HCT116 (cell line): ENCODE data around the gene USP30. TPM values are rescaled to one million over a fixed set of nuclear protein-coding genes. Genes with fewer than 3 reads are reported as not detected.
"Not testable (repeated sequence)": the region's sequence is repeated elsewhere in the genome, so short reads cannot be mapped to it uniquely, and the experiment has no call there.

Experiments used
- ATAC-seq: fragments of 200-7000 bp; cut with Tn5 transposase; 2 replicates; pipeline ENCODE4 v1.9.1; 2020; ENCODE audit warnings: mild to moderate bottlenecking, moderate library complexity
- BruUV-seq: library from RNA; stranded (reverse); fragments of 400-500 nt; replicated peaks from 2 replicates; lab custom pipeline; 2021; lab: Mats Ljungman, UMichigan
- CTCF ChIA-PET: fragments of 300-600 bp; sonication (Branson Sonifier 250); formaldehyde crosslinking; loops from one replicate; lab custom pipeline; 2021; ENCODE audit warnings: antibody characterized with exemption; lab: Charles Lee
- POLR2A ChIA-PET: fragments of 300-600, 350-600 bp; sonication (Branson Sonifier 250); formaldehyde crosslinking; loops from one replicate; lab custom pipeline; 2021; ENCODE audit warnings: antibody characterized with exemption; lab: Charles Lee
- RAD21 ChIA-PET, 2 experiments: fragments of 300-600 bp; sonication (Branson Sonifier 250); formaldehyde crosslinking; loops; one replicate each; lab custom pipeline; 2023; ENCODE audit warnings: low total read pairs in 2 of 2; ENCODE audit not compliant: uncharacterized antibody in 2 of 2, unreplicated experiment in 2 of 2, low non-redundant PET in 1 of 2; lab: Charles Lee
- DNase-seq: peaks from one replicate; pipeline ENCODE4 v3.0.0-alpha.2; 2010; ENCODE audit warnings: low read depth, low spot score
- H2AFZ ChIP-seq: fragments of 200-600 bp; shearing (Covaris generic), sonication (generic); 2 replicates; pipeline ENCODE4 v1.6.1; 2017; ENCODE audit warnings: low read depth, mixed run types, mixed read lengths, antibody characterized with exemption, low read length; ENCODE audit not compliant: poor library complexity, severe bottlenecking
- H3K27ac ChIP-seq: 2 replicates; pipeline ENCODE4 v1.5.1; 2012; ENCODE audit warnings: low read depth, low read length
- H3K27me3 ChIP-seq: fragments of 200-600 bp; sonication (generic); 2 replicates; pipeline ENCODE4 v1.6.1; 2016; ENCODE audit warnings: mixed run types, low read length, mixed read lengths; ENCODE audit not compliant: insufficient read depth
- H3K36me3 ChIP-seq, 2 experiments: fragments of 200-500 bp in 1 of 2; fragments of 200-600 bp in 1 of 2; sonication (Bioruptor generic) in 1 of 2; sonication (generic) in 1 of 2; 2 replicates each; pipeline versions ENCODE4 v1.5.1 to v1.6.1; 2014 to 2016; ENCODE audit warnings: low read length in 2 of 2, inconsistent platforms in 1 of 2, mixed read lengths in 1 of 2, mixed run types in 1 of 2; ENCODE audit not compliant: insufficient read depth in 2 of 2, control insufficient read depth in 1 of 2
- H3K4me1 ChIP-seq, 2 experiments: fragments of 200-600 bp in 1 of 2; sonication (generic) in 1 of 2; 2 replicates each; pipeline versions ENCODE4 v1.5.1 to v1.6.1; 2012 to 2017; ENCODE audit warnings: low read length in 2 of 2, inconsistent platforms in 1 of 2, mild to moderate bottlenecking in 1 of 2, mixed read lengths in 1 of 2, mixed run types in 1 of 2, moderate library complexity in 1 of 2; ENCODE audit not compliant: insufficient read depth in 2 of 2, control insufficient read depth in 1 of 2
- H3K4me2 ChIP-seq: fragments of 200-600 bp; sonication (generic); 2 replicates; pipeline ENCODE4 v1.6.1; 2017; ENCODE audit warnings: mixed run types, low read length, mixed read lengths
- H3K4me3 ChIP-seq, 2 experiments: fragments of 200-600 bp in 1 of 2; sonication (generic) in 1 of 2; replicated peaks in 1 of 2; 2 replicates each; pipeline ENCODE4 v1.5.1; 2011 to 2016; ENCODE audit warnings: low read length in 2 of 2, control low read depth in 1 of 2, low read depth in 1 of 2, mild to moderate bottlenecking in 1 of 2, mixed read lengths in 1 of 2, mixed run types in 1 of 2
- H3K79me2 ChIP-seq: fragments of 200-600 bp; sonication (generic); 2 replicates; pipeline ENCODE4 v1.6.1; 2017; ENCODE audit warnings: mild to moderate bottlenecking, mixed run types, low read length, moderate library complexity, mixed read lengths; ENCODE audit not compliant: insufficient read depth
- H3K9ac ChIP-seq: fragments of 200-600 bp; sonication (generic); 2 replicates; pipeline ENCODE4 v1.6.1; 2016; ENCODE audit warnings: low read length, mixed read lengths
- H3K9me2 ChIP-seq: fragments of 200-600 bp; sonication (generic), shearing (Covaris generic); 2 replicates; pipeline ENCODE4 v1.6.1; 2017; ENCODE audit warnings: mixed run types, mild to moderate bottlenecking, moderate library complexity; ENCODE audit not compliant: insufficient read depth
- H3K9me3 ChIP-seq, 2 experiments: fragments of 200-500 bp in 1 of 2; fragments of 200-600 bp in 1 of 2; sonication (Bioruptor generic) in 1 of 2; sonication (generic) in 1 of 2; 2 replicates each; pipeline ENCODE4 v1.6.1; 2014 to 2017; ENCODE audit warnings: low read length in 2 of 2, mixed read lengths in 2 of 2, inconsistent platforms in 1 of 2, low read depth in 1 of 2, mild to moderate bottlenecking in 1 of 2, mixed run types in 1 of 2, moderate library complexity in 1 of 2; ENCODE audit not compliant: control insufficient read depth in 1 of 2, insufficient read depth in 1 of 2
- H4K20me1 ChIP-seq: fragments of 200-600 bp; sonication (generic), shearing (Covaris generic); 2 replicates; pipeline ENCODE4 v1.6.1; 2017; ENCODE audit warnings: mixed run types, mild to moderate bottlenecking, moderate library complexity; ENCODE audit not compliant: insufficient read depth
- ATF3 ChIP-seq: IDR thresholded peaks from 2 replicates; pipeline ENCODE4 v1.6.1; 2012
- CEBPB ChIP-seq: IDR thresholded peaks from 2 replicates; pipeline ENCODE4 v1.6.1; 2012; ENCODE audit warnings: low read depth
- ELF1 ChIP-seq: IDR thresholded peaks from 2 replicates; pipeline ENCODE4 v1.6.1; 2012; ENCODE audit warnings: low read depth, borderline replicate concordance
- EZH2phosphoT487 ChIP-seq: fragments of 200-600 bp; IDR thresholded peaks from 2 replicates; pipeline ENCODE4 v1.6.1; 2018; ENCODE audit warnings: antibody characterized with exemption, borderline replicate concordance
- JUND ChIP-seq: IDR thresholded peaks from 2 replicates; pipeline ENCODE4 v1.6.1; 2012
- REST ChIP-seq: IDR thresholded peaks from 2 replicates; pipeline ENCODE4 v1.6.1; 2012; ENCODE audit warnings: low read depth
- SIN3A ChIP-seq: IDR thresholded peaks from 2 replicates; pipeline ENCODE4 v1.6.1; 2012; ENCODE audit warnings: low read depth
- TCF7L2 ChIP-seq: IDR thresholded peaks from 2 replicates; pipeline ENCODE4 v1.7.0; 2011; ENCODE audit warnings: borderline replicate concordance, inconsistent platforms; ENCODE audit not compliant: insufficient read depth, insufficient read length; ENCODE audit errors: extremely low read depth
- ZFX ChIP-seq: fragments of 450-650 bp; IDR thresholded peaks from 2 replicates; pipeline ENCODE4 v1.6.1; 2017
- intact Hi-C: fragments of 100-400 bp; cut with micrococcal nuclease; formaldehyde crosslinking; loops from 2 replicates; pipeline ENCODE4 v1.10.0; 2022
- total RNA-seq: library from RNA; stranded (reverse); gene quantifications from one replicate; pipeline ENCODE4 v1.2.1, GENCODE V29; 2021; ENCODE audit not compliant: unreplicated experiment

The USP30 gene
- total RNA-seq, 1 experiment from 2014 or later = 9.2 TPM

DNA sequence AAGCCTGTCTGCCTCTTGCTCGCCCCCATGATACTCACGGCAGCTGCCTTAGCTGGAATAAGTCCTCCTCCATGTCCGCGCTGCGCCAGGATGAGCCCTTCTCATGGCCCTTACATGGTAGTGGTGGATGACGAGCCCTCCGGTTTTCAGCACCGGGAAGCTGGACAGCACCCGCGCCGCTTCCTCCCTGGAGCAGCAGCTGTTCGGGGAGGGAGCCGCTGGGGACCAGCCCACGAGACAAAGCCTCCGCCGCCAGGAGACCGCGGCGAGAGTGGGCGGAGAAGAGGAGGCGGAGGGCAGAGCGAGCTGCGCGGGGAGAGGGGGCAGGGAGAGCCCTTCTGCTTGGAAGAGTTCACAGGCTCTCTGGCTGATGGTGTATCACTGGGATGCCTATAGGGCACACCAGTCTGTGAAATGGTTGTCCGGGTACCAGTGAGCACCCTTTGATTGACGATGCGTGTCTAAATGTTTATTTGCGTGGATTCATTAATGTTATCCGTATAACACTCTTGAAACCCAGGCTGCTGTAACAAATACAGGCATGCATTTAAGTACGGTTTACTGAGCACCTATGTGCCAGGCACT, 31.5 kb upstream of the USP30 start, which contains the start of gene SVOP (continued):
- no peak for TF ChIP-seq EZH2phosphoT487
- no peak for TF ChIP-seq CEBPB
- TF ChIP-seq ELF1 = no peak

- H3K27me3 ChIP-seq = no peaks in the 10 kb centered on the region; the same call in 1 of the 2 replicates
- ATAC-seq (no peak), DNase-seq (no peak)
- CTCF ChIA-PET = no interaction called here
- intact Hi-C loops = no loop called here
- no peak overlapping the region for H2AFZ ChIP-seq
- BruUV-seq = no TSS peak
- no peak overlapping the region for H3K9ac ChIP-seq
- H4K20me1 ChIP-seq = no peaks in the 10 kb centered on the region
- H3K9me2 ChIP-seq = no peaks in the 10 kb centered on the region
- H3K4me2 ChIP-seq = no peak overlapping the region
- TF ChIP-seq ATF3 = no peak
- no peak for TF ChIP-seq REST
- no peak for TF ChIP-seq ZFX
- no peak for TF ChIP-seq EZH2phosphoT487
- TF ChIP-seq TCF7L2 = no peak
- TF ChIP-seq SIN3A = no peak
- TF ChIP-seq JUND = no peak
- no peaks in the 10 kb centered on the region for H3K79me2 ChIP-seq
- no peak overlapping the region for H3K27ac ChIP-seq
- RAD21 ChIA-PET = no interaction called here
- POLR2A ChIA-PET = no interaction called here
- H3K4me1 ChIP-seq = no peaks in the 10 kb centered on the region
- no peak overlapping the region for H3K4me3 ChIP-seq
- no peaks in the 10 kb centered on the region for H3K9me3 ChIP-seq
- H3K36me3 ChIP-seq = no peaks in the 10 kb centered on the region
Observed at GRCh38 chr12:109027767-109028166, 24.6 kb upstream of the USP30 start.

DNA sequence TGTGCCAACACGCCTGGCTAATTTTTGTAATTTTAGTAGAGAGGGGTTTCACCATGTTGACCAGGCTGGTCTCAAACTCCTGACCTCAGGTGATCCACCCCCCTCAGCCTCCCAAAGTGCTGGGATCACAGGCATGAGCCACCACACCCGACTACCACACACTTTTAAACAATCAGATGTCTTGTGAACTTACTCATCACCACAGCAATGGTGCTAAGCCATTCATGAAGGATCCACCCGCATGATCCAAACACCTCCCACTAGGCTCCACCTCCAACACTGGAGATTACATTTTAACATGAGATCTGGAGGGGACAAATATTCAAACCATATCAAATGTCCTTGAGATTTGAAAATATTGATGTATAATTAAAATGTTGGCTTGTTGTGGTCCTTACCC, 23.8 kb upstream of the USP30 start:
- H2AFZ ChIP-seq, H3K9me2 ChIP-seq, H3K4me1 ChIP-seq, BruUV-seq, H3K27me3 ChIP-seq, intact Hi-C loops, DNase-seq, H3K4me2 ChIP-seq, H3K4me3 ChIP-seq, POLR2A ChIA-PET, H3K36me3 ChIP-seq, H3K27ac ChIP-seq, RAD21 ChIA-PET, H3K9me3 ChIP-seq, H3K9ac ChIP-seq, H3K79me2 ChIP-seq, CTCF ChIA-PET, H4K20me1 ChIP-seq, ATAC-seq: not testable (repeated sequence)
